Stimulated activated CD8-positive, alpha-beta memory T cell treated with anti-CD3 and anti-CD28 coated beads, Interleukin-7, amount 100 ng/mL, for 1 hour (primary cell): ENCODE results near the gene RNF208.
"Not testable (repeated sequence)": the region's sequence is repeated elsewhere in the genome, so short reads cannot be mapped to it uniquely, and the experiment has no call there.

ENCODE experiments used
- DNase-seq, 2 donors: peaks; one replicate each; pipeline ENCODE4 v3.0.0-alpha.2; 2020; ENCODE audit warnings: low read depth in 2 of 2

RNF208 gene

DNA sequence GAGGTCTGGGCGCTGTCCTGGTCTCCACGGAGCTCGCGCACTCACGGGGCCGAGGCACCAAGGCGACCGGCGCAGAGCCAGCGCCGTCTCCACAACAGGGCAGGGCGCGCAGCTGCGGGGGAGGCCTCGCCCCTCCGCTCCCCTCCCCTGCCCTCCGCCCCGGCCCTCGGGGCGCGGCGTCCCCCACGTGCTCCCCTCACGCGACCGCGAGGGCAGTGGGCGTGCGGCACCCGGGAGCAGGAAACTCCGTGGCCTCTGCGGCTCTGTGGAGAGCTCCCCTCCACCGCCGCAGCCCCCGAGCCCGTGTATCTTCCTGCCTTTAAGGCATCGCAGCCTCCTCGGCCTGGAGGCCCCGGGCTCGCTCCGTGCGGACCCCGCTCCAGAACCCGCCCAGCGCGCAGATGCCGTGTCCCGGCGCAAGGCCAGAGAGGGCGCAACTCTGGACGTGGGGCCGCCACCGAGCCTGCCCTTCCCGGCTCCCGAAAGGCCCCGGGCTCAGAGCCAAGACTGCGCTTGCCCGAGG, 18.3 kb upstream of the RNF208 start:
- peak; percentile 15 to 37 for DNase-seq

DNA sequence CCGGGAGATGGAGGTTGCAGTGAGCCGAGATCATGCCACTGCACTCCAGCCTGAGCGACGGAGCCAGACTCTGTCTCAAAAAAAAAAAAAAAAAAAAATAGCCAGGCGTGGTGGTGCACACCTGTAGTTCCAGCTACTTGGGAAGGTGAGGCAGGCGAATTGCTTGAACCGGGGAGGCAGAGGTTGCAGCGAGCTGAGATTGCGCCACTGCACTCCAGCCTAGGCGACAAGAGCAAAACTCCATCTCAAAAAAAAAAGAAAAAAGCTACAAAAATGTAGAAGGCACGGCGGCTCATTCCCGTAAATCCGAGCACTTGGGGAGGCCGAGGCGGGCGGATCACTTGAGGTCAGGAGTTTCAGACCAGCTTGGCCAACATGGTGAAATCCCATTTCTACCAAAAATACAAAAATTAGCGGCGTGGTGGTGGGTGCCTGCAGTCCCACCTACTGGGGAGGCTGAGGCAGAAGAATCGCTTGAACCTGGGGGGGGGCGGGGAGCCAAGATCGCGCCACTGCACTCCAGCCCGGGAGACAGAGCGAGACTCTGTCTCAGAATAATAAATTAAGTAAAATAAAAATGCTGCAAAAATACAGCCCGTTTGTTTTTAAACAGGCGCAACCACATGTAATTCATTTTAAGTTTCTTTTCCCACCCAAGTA, 17.6 kb upstream of the RNF208 start:
- DNase-seq: not testable (repeated sequence)

DNA sequence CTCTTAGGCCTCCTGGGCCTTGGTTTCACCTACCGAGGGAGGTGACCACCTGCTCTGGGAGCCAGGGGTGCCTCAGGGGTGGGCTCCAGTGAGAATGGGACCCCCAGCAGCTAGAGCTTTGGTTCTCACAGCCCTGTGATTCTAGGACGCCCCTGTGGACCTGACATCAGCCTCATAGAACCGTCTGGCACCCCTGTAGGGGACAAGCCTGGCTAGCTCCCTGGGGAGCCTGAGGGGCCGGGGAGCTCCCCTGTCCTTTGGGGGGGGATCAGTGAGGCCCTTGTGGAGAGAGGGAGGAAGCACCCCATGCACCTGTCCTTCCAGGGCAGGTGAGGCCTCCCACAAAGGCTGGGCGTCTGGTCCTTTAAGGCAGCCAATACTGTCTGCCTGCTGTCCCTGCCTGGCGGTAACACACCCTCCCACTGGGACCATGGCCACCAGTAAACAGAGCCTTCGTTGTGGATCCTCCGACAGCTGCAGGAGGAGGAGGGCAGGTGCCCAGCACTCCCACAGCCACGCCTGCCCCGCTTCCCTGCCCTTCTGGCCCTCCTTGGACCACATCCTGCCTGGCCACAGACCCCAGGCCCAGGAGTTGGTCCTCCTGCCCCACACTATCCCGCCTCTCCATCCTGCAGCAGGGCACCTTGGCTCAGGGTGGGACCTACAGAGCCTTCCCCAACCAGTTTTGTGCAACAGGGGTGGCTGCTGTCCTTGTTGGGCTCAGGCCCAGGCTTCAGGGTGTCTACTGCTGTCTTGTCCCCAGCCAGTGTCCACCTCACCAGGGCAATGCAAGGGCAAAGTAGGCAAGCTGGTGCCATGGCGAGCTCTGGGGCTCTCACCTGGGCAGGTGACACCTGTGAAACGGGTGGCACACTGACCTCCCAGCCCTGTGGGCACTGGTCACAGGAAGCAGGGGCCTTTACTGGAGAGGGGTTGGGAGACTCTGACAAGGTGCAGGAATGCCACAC, 16.0 kb upstream of the RNF208 start:
- no peak for DNase-seq

DNA sequence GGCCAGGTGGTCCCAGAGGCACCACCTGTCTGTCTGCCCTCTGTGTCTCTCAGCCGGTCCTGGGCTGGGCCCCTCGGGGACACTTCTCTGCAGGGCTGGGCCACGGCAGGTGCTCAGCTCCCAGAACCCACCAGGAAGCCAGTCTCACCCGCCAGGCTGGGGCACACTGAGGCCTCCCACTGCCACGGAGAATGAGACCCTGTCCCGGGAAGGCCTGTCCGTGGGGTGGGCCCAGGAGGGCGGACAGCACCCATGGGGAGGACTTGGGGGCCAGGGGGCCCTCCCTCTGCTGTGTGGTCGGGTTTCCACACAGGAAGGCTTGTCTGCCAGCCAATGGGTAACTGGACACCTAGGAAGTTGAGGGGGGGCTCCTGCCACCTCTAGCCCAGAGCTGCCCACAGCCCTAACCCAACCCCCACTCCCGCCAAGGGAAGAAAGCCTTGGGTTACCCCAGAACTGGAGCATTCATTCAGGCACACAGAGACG, 14.9 kb upstream of the RNF208 start:
- no peak for DNase-seq

DNA sequence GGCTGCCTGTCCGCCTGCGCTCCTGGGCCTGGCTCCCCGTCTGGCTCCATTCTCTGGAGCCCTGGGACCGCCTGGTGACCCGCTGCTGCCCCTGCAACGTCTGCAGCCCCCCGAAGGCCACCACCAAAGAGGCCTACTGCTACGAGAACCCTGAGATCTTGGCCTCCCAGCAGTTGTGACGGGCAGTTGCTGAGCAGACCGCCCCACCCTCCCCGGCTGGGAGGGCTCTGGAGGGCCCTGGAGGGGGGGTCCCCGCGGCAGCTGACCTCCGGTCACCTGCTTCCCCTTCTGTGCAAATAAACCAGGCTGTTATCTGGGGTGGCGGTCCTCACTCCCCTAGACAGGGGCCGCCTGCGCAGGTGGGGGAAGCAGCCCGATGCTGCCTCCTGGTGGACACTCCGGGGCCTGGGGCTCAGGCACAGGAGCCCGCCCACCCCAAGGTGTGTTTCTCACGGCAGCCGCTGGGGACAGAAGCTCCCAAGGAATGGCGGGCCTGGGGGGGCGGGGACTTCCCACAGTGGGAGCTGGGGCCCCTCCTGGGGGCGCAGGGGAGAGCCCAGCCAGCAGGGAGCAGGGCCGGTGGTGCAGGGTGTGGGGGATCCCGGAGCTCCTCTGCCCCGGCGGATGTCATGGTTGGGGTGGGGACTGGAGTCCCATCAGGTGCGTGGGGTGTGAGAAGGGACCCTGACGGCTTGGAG, 14.3 kb upstream of the RNF208 start:
- DNase-seq: peak; percentile 76 to 87

DNA sequence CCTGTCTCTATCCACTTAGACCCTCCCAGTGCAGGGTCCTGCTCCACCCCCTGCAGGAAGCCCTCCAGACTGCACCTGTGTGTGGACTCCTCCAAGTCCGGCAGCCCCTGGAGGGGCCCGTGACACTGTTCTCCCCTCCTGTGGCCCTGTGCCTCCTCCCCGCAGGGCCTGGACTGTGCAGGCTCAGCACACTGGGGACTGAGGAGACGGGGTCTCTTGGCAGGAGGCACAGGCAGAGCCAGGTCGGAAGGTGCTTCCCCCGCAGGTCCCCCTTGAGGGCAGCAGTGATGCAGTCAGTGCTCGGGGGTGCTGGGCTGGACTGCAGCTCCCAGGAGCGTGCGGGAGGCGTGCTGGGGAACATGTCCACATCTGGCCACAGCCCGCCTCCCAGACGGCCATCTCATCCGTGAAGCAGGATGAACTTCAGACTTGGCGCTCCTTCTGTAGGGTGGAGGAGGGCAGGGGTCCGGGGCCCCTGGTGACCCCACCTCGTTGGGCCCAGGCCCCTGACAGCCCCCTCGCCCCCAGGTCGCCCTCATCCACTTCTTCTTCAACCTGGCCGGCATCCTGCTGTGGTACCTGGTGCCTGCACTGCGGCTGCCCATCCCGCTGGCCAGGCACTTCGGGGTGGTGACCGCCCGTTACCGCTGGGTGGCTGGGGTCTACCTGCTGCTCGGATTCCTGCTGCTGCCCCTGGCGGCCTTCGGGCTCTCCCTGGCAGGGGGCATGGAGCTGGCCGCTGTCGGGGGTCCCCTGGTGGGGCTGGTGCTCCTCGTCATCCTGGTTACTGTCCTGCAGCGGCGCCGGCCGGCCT, 13.6 kb upstream of the RNF208 start:
- DNase-seq: no peak

DNA sequence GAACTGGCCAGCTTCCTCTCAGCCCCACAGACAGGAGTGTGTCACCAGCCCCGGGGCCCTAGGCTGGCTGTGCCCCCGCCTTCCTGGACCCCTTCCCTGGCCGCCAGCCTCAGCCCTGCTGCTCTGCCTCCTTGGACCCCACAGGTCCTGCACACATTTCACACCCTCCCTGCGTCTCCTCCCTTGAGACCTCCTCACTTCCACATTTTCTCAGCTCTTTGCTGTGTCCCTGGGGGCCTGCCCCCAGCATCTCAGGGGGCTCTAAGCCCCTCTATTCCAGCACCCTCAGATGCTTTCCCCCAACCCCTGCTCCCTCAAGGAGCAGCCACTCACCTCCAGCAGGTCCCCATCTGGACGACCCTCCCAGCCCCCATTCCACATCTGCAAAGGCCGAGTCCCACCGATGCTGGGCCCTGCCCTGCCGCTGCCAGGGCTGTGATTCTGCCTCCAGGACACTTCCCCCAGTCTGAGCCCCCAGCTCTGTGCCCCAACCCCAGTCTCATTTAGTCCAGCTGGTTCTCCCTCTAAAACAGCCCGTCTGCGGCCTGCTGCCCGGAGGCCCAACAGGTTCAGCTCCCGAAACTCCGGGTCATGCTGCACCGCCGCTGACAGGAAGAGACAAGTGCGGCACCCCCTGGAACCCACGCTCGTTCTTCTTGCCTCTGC, 12.9 kb upstream of the RNF208 start:
- DNase-seq: no peak

DNA sequence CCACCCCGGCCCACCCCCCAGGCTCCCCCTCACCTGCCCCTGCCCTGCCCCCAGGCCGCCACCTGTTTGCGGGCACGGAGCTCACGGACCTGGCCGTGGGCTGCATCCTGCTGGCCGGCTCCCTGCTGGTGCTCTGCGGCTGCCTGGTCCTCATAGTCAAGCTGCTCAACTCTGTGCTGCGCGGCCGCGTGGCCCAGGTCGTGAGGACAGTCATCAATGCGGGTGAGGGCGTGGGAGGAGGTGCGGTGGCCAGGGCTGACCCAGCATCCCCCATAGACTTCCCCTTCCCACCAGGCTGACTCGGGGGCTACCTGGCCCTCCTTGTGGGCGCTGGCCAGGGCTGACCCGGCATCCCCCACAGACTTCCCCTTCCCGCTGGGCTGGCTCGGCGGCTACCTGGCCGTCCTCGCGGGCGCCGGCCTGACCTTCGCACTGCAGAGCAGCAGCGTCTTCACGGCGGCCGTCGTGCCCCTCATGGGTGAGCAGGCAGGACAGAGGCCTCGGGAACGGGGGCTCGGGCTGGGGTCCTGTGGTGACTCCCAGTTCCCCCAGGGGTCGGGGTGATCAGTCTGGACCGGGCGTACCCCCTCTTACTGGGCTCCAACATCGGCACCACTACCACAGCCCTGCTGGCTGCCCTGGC, 12.1 kb upstream of the RNF208 start:
- no peak for DNase-seq

DNA sequence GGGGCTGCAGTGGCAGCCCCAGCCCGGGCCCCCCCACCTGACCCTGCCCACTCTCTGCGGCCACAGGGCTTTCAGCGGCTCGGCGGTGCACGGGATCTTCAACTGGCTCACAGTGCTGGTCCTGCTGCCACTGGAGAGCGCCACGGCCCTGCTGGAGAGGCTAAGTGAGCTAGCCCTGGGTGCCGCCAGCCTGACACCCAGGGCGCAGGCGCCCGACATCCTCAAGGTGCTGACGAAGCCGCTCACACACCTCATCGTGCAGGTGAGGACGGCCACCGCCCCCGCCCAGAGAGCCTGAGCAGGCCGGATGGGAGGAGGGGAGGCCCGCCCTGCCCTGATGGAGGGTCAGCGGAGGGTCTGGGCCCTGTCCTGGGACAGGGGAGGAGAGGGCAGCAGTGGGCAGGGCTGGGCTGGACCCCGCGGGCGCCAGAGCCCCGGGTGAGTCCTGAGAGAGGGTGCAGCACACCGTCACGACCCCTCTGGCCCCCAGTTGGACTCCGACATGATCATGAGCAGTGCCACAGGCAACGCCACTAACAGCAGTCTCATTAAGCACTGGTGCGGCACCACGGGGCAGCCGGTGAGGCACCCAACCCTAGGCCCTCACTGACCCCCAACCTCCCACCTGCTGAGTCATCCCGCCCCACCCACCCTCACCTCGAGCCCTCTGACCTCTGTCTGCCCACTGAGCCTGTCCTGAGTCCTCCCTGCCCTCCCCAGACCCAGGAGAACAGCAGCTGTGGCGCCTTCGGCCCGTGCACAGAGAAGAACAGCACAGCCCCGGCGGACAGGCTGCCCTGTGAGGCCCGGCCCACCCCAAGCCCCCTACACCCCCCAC, 11.3 kb upstream of the RNF208 start:
- no peak for DNase-seq

DNA sequence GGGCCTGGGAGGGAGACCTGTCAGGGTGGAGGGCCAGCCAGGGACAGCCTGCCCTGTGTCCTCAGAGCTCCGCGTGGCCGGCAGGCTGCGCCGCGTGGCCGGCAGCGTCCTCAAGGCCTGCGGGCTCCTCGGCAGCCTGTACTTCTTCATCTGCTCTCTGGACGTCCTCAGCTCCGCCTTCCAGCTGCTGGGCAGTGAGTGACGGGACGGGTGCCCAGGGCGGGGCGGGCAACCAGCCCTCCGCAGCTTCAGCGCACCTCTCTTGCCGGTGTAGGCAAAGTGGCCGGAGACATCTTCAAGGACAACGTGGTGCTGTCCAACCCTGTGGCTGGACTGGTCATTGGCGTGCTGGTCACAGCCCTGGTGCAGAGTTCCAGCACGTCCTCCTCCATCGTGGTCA, 10.5 kb upstream of the RNF208 start:
- no peak for DNase-seq

DNA sequence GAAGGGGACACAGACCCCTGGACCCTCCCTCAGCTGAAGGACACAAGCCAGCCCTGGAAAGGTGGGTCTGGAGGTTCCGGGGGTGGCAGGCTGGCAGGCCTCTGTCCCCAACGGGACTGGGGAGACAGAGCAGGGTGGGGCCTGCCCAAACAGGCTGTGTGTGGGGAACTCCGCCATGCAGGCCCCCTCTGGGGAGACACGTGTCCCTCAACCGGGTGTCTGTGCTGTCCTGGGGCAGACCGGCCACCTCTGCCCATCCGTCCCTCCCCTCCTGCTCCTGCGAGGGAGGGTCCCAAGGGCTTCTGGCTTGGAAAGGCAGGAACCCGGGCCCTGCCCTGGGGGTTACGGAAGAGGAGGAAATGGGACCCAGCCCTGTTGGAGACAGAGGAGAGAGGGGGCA, 10.1 kb upstream of the RNF208 start:
- DNase-seq: no peak

DNA sequence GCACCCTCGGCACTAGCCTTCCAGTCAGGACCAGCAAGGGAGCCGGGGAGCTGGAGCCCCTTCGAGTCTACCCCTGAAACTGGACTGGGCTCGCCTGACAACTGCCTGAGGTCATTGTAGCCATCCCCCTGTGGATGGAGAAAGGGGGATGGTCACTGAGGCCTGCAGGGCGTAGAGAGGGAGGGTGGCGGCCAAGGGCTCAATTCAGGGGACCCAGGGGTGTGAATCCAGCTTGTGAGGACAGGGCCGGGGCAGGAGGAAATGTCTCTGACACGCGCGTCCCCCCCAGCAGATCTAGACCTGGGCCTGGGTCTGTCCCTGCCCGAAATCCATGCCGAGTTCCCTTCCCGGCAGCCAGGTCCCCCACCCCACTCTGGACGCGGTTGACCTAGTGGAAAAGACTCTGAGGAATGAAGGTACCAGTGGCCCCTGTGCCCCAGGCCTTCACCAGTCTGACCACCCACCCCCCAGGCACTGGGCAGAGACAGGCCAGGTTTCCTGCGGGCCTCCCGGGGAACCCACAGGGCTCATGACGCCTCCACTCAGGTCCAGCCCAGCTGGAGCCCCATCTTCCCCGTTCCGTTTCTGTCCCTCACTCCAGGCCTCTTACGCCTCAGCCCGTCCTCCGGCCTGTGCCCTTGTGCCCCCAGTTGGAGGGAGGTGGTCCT, 9.5 kb upstream of the RNF208 start:
- no peak for DNase-seq

DNA sequence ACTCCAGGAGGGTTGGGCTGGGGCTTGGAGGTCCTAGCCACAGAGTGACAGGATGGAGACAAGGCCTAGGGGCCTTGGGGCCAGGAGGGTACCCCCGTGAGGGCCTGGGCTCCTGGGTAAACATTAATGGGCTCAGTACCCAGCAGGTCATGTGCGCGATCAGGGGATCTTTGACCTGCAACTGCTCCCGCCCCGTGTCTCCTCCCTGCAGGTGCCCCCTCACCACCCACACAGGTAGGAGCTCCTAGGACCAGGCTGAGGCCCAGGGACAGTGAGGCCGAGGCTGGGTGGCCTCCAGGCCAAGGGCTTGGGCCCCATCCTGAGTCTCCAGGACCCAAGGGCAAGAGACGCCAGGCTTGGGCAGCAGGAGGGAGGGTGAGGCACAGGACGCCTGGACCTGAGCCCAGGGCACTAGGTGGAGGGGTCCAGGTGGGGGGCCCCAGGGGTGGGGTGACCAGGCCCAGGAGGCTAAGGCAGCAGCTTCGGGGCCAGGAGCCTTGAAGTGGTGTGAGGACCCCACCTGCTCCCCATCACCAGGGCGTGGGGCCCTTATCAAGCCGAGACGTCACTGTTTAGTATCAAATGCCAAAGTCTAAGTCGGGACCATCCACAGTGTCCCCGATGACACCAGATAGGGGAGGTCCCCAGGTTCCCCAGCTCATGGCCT, 8.8 kb upstream of the RNF208 start, which contains the start of gene SLC34A3:
TSS of gene SLC34A3 (plus strand) at position 197 of the 667 bp plus-strand sequence. CDS start 802 bp downstream, outside the sequence.
- DNase-seq: no peak

DNA sequence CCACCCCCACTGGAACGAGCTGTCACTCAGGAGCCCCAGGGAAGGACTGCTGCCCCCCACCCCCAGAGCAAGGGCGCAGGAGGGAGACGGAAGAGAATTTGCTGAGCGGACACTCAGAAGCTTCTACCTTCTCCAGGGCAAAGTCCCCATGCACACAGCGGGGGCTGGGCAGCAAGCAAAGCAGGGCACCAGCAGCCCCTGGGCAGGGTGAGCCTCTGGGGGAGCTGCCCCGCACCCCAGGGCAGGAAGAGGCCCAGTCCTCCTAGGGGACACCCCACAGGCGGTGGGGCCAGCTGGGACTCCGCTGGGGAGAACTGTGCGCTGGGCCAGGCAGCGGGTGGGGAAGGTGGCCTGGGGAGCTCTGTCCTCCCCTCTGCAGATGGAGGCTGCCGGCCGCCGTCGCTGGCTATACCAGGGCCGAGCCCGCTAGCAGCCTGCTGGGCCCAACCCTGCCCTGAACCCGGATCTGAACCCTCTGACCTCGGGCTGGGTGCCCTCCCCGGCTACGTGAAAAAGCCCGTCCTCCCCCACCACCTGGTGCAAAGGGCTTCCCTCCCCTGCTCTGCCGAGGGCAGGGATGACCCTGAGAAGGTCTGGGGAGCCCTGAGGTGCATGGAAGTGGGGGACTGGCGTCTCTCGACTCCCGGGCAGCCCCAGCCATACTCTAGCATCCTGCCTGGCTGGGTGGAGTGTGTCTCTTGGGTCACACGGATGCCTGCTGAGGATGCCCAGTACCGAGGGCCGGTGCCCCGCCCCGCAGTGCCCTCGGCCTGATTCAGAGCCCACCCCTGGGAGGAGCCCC, 8.1 kb upstream of the RNF208 start:
- DNase-seq: no peak

DNA sequence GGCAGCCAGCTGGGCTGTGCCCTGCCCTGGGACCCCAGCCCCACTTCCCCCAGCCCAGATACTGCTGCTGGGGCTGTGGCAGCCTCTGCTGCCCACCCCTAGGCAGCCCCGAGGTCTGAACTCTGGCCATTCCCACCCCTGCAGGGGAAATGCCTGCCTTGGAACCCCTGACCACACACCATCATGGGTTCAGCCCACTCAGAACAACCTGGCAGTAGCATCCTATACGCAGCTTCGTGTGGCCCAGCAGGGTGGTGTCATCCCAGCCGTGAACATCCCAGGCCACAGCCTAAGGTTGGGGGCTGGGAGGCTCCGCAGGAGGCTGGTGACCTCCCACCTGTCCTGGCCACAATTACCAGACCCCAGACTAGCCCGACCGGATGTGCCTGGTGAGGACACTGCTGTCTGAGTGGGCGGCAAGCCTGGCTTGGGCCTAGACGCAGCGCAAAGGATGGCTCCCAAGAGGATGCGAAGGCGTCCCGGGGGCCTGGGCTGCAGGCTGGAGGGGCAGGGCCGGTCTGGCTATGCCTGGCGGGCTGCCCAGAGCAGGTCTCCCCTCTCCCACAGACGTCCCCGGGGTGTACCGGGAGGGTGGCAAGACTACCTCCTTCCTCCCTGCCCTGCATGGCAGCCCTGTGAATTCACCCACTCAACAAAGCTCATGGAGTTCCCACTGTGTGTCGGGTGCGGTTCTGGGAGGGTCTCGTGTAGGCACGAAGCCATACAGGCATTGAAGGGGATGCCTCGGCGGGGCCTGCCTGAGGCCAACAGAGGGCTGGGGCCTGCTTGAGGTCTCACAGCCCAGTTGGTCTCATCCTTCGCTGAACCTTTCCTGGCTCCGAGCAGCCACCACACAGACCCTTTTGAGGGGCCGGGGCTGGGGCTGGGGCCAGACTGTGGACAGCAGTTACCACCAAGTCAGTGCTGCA, 7.2 kb upstream of the RNF208 start:
- no peak for DNase-seq

DNA sequence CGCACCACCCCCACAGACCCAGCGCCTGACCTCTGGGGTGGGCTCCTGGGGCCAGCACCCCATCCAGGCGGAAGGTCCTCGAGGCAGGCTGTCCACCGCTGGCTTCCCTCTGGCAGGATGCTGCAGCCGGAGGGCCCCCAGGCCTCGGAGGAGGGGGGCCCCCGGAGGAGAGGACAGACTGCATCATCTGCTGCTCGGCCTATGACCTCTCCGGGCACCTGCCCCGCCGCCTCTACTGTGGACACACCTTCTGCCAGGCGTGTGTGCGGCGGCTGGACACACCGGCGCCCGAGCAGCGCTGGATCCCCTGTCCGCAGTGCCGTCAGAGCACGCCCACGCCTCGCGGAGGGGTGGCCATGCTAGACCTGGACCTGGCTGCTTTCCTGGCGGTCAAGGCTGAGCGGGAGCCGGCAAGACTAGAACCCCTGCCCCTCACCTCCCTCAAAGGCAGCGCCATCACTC, 6.5 kb upstream of the RNF208 start:
- no peak for DNase-seq
